Uterus (tissue), 2 donors: ENCODE measurements around the gene PPM1H.

Source experiments
- POLR2A ChIP-seq, 2 donors: fragments of 450-650 bp; IDR thresholded peaks; one replicate each; pipeline ENCODE4 v1.6.1; 2016; ENCODE audit warnings: antibody characterized with exemption in 2 of 2, mild to moderate bottlenecking in 1 of 2, moderate library complexity in 1 of 2
- TF ChIP-seq, protein P1 (sequence below), 4 experiments: fragments of 200-600 bp in 2 of 4; fragments of 450-650 bp in 2 of 4; sonication (generic) in 2 of 4; IDR thresholded peaks; one replicate each; pipeline ENCODE4 v1.5.1; 2016 to 2019; ENCODE audit warnings: antibody characterized with exemption in 4 of 4, mild to moderate bottlenecking in 2 of 4, moderate library complexity in 1 of 4

DNA sequence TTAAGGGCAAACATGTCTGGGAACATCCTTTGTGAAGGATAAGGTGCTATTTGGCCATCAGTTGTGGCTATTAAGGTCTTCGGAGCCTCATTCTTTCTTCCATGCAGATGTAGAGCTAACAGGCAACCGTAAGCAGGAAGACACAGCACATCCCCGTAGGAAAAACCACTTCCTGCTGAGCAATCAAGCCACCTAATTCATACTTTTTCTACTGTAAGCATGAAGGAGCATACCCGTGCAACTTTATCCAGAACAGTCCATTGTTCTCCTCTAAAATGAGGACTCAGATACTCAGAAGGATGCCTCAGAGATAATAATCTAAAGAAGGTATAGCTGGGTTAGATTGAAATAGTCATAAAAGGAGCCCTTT is 232.0 kb downstream of the PPM1H start:
- TF ChIP-seq, protein P1, sequence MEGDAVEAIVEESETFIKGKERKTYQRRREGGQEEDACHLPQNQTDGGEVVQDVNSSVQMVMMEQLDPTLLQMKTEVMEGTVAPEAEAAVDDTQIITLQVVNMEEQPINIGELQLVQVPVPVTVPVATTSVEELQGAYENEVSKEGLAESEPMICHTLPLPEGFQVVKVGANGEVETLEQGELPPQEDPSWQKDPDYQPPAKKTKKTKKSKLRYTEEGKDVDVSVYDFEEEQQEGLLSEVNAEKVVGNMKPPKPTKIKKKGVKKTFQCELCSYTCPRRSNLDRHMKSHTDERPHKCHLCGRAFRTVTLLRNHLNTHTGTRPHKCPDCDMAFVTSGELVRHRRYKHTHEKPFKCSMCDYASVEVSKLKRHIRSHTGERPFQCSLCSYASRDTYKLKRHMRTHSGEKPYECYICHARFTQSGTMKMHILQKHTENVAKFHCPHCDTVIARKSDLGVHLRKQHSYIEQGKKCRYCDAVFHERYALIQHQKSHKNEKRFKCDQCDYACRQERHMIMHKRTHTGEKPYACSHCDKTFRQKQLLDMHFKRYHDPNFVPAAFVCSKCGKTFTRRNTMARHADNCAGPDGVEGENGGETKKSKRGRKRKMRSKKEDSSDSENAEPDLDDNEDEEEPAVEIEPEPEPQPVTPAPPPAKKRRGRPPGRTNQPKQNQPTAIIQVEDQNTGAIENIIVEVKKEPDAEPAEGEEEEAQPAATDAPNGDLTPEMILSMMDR (IDR thresholded peaks at IDR 0.05) = no peak
- TF ChIP-seq POLR2A (IDR thresholded peaks at IDR 0.05) = no peak
